Parietal lobe (tissue), 1 donor: ENCODE measurements around the gene PRAMEF27. TPM values are rescaled to one million over a fixed set of nuclear protein-coding genes. Genes with fewer than 3 reads are reported as not detected.

Experiments
- total RNA-seq: library from RNA; depleted of rRNA; stranded (reverse); fragments of >200 nt; gene quantifications from one replicate; pipeline ENCODE4 v1.2.3, GENCODE V29; 2014

Gene PRAMEF27
- not detected for total RNA-seq

GRCh38 chr1:13056475-13056874, at the start of gene PRAMEF27:
TSS of gene PRAMEF27 (minus strand) at chr1:13056575. CDS start at chr1:13053659, 2,916 bp downstream.

GRCh38 chr1:13070474-13070873, 14.1 kb upstream of the PRAMEF27 start, which contains the start of gene PRAMEF25:
TSS of gene PRAMEF25 (plus strand) at chr1:13070774. CDS start at chr1:13073694, 2,920 bp downstream.

Other genes starting within 250 kb of the PRAMEF27 start
- gene PRAMEF11, start 225.2 kb downstream of the PRAMEF27 start, total RNA-seq = not detected
- gene HNRNPCL1, start 207.9 kb downstream of the PRAMEF27 start, total RNA-seq = not detected
- gene PRAMEF2, start 199.5 kb downstream of the PRAMEF27 start, total RNA-seq = not detected
- gene PRAMEF4, start 170.4 kb downstream of the PRAMEF27 start, total RNA-seq = not detected
- gene PRAMEF10, start 158.3 kb downstream of the PRAMEF27 start, total RNA-seq = not detected
- not detected for gene PRAMEF7, start 140.0 kb downstream of the PRAMEF27 start, total RNA-seq
- not detected for gene PRAMEF6, start 109.0 kb downstream of the PRAMEF27 start, total RNA-seq
- not detected for gene HNRNPCL3, start 4.2 kb upstream of the PRAMEF27 start, total RNA-seq
- not detected for gene PRAMEF25, start 14.2 kb upstream of the PRAMEF27 start, total RNA-seq
- gene HNRNPCL2, start 60.3 kb upstream of the PRAMEF27 start, total RNA-seq = not detected
- gene PRAMEF26, start 99.4 kb upstream of the PRAMEF27 start, total RNA-seq = not detected
- not detected for gene HNRNPCL4, start 109.1 kb upstream of the PRAMEF27 start, total RNA-seq
- not detected for gene PRAMEF9, start 115.3 kb upstream of the PRAMEF27 start, total RNA-seq
- not detected for gene PRAMEF13, start 144.8 kb upstream of the PRAMEF27 start, total RNA-seq
- not detected for gene PRAMEF18, start 169.6 kb upstream of the PRAMEF27 start, total RNA-seq
- not detected for gene PRAMEF5, start 197.6 kb upstream of the PRAMEF27 start, total RNA-seq
- not detected for gene PRAMEF8, start 228.6 kb upstream of the PRAMEF27 start, total RNA-seq
- gene PRAMEF33, start 247.0 kb upstream of the PRAMEF27 start, total RNA-seq = not detected